ENCODE results near the gene AP2B1.

The AP2B1 gene

DNA sequence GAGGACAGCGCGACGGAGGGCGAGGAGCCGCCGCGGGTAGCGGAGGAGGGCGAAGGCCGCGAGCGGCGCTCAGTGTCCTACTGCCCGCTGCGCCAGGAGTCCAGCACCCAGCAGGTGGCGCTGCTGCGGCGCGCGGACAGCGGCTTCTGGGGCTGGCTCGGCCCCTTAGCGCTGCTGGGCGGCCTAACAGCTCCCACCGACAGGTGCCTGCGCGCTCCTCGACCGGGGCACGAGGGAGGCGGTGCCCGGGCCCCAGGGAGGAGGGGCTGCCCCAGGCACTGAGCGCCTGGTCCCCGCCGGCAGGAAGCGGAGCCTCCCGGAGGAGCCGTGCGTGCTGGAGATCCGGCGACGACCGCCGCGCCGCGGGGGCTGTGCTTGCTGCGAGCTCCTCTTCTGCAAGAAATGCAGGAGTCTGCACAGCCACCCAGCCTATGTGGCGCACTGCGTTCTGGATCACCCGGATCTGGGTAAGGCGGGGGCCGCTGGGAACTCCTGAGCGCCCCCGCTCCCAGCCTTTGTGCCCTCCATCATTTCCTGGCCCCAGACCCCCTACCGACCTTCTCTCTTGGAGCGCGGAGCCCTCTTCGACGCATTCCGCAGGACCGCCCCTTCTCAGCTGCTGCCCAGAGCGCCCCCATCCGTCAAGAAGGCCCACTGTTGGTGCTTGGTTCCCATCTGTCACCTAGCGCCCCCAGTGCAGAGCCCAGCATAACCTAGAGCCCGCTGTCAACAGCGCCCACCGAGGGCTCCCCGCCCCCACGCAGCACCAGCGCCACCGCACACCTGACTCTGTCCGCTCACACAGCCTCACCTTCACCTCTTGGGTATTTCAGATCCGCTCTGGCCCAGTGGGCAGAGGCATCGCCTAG is 177.2 kb downstream of the AP2B1 start (continued):
- TF ChIP-seq ZNF157 (tag by site-specific recombination; IDR thresholded peaks at IDR 0.05), result no peak
- no peak for TF ChIP-seq ZNF48 (tag by site-specific recombination; IDR thresholded peaks at IDR 0.05)
- TF ChIP-seq, protein P1, sequence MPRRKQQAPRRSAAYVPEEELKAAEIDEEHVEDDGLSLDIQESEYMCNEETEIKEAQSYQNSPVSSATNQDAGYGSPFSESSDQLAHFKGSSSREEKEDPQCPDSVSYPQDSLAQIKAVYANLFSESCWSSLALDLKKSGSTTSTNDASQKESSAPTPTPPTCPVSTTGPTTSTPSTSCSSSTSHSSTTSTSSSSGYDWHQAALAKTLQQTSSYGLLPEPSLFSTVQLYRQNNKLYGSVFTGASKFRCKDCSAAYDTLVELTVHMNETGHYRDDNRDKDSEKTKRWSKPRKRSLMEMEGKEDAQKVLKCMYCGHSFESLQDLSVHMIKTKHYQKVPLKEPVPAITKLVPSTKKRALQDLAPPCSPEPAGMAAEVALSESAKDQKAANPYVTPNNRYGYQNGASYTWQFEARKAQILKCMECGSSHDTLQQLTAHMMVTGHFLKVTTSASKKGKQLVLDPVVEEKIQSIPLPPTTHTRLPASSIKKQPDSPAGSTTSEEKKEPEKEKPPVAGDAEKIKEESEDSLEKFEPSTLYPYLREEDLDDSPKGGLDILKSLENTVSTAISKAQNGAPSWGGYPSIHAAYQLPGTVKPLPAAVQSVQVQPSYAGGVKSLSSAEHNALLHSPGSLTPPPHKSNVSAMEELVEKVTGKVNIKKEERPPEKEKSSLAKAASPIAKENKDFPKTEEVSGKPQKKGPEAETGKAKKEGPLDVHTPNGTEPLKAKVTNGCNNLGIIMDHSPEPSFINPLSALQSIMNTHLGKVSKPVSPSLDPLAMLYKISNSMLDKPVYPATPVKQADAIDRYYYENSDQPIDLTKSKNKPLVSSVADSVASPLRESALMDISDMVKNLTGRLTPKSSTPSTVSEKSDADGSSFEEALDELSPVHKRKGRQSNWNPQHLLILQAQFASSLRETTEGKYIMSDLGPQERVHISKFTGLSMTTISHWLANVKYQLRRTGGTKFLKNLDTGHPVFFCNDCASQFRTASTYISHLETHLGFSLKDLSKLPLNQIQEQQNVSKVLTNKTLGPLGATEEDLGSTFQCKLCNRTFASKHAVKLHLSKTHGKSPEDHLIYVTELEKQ (tag by site-specific recombination; IDR thresholded peaks at IDR 0.05; ENCODE audit: borderline replicate concordance), result no peak
- no peak for TF ChIP-seq ZNF311 (tag by site-specific recombination; IDR thresholded peaks at IDR 0.05; ENCODE audit: borderline replicate concordance)
- TF ChIP-seq ZFP3 (tag by site-specific recombination; IDR thresholded peaks at IDR 0.05; ENCODE audit: low read depth), result peak; percentile 95
- TF ChIP-seq, protein P2, sequence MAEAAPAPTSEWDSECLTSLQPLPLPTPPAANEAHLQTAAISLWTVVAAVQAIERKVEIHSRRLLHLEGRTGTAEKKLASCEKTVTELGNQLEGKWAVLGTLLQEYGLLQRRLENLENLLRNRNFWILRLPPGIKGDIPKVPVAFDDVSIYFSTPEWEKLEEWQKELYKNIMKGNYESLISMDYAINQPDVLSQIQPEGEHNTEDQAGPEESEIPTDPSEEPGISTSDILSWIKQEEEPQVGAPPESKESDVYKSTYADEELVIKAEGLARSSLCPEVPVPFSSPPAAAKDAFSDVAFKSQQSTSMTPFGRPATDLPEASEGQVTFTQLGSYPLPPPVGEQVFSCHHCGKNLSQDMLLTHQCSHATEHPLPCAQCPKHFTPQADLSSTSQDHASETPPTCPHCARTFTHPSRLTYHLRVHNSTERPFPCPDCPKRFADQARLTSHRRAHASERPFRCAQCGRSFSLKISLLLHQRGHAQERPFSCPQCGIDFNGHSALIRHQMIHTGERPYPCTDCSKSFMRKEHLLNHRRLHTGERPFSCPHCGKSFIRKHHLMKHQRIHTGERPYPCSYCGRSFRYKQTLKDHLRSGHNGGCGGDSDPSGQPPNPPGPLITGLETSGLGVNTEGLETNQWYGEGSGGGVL (tag by site-specific recombination; IDR thresholded peaks at IDR 0.05), result peak; percentile 85
- no peak for TF ChIP-seq ZNF114 (tag by site-specific recombination; IDR thresholded peaks at IDR 0.05)
- TF ChIP-seq, protein P3, sequence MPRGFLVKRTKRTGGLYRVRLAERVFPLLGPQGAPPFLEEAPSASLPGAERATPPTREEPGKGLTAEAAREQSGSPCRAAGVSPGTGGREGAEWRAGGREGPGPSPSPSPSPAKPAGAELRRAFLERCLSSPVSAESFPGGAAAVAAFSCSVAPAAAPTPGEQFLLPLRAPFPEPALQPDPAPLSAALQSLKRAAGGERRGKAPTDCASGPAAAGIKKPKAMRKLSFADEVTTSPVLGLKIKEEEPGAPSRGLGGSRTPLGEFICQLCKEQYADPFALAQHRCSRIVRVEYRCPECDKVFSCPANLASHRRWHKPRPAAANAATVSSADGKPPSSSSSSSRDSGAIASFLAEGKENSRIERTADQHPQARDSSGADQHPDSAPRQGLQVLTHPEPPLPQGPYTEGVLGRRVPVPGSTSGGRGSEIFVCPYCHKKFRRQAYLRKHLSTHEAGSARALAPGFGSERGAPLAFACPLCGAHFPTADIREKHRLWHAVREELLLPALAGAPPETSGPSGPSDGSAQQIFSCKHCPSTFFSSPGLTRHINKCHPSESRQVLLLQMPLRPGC (tag by site-specific recombination; IDR thresholded peaks at IDR 0.05), result peak; percentile 65
- TF ChIP-seq, protein P4, sequence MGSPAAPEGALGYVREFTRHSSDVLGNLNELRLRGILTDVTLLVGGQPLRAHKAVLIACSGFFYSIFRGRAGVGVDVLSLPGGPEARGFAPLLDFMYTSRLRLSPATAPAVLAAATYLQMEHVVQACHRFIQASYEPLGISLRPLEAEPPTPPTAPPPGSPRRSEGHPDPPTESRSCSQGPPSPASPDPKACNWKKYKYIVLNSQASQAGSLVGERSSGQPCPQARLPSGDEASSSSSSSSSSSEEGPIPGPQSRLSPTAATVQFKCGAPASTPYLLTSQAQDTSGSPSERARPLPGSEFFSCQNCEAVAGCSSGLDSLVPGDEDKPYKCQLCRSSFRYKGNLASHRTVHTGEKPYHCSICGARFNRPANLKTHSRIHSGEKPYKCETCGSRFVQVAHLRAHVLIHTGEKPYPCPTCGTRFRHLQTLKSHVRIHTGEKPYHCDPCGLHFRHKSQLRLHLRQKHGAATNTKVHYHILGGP (tag by site-specific recombination; IDR thresholded peaks at IDR 0.05), result no peak
- 0 out of 2 replicates have a peak, but pooled peaks have one; percentile 27 for TF ChIP-seq ZBTB21 (tag by site-specific recombination; IDR thresholded peaks at IDR 0.05)
- no peak for TF ChIP-seq ZNF174 (tag by site-specific recombination; IDR thresholded peaks at IDR 0.05)
- TF ChIP-seq, protein P5, sequence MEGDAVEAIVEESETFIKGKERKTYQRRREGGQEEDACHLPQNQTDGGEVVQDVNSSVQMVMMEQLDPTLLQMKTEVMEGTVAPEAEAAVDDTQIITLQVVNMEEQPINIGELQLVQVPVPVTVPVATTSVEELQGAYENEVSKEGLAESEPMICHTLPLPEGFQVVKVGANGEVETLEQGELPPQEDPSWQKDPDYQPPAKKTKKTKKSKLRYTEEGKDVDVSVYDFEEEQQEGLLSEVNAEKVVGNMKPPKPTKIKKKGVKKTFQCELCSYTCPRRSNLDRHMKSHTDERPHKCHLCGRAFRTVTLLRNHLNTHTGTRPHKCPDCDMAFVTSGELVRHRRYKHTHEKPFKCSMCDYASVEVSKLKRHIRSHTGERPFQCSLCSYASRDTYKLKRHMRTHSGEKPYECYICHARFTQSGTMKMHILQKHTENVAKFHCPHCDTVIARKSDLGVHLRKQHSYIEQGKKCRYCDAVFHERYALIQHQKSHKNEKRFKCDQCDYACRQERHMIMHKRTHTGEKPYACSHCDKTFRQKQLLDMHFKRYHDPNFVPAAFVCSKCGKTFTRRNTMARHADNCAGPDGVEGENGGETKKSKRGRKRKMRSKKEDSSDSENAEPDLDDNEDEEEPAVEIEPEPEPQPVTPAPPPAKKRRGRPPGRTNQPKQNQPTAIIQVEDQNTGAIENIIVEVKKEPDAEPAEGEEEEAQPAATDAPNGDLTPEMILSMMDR (tag by site-specific recombination; IDR thresholded peaks at IDR 0.05), result peak; percentile 97
- peak; percentile 43; the same call in 1 of the 2 replicates for TF ChIP-seq YY1 (tag by site-specific recombination; IDR thresholded peaks at IDR 0.05)
- TF ChIP-seq, protein P6, sequence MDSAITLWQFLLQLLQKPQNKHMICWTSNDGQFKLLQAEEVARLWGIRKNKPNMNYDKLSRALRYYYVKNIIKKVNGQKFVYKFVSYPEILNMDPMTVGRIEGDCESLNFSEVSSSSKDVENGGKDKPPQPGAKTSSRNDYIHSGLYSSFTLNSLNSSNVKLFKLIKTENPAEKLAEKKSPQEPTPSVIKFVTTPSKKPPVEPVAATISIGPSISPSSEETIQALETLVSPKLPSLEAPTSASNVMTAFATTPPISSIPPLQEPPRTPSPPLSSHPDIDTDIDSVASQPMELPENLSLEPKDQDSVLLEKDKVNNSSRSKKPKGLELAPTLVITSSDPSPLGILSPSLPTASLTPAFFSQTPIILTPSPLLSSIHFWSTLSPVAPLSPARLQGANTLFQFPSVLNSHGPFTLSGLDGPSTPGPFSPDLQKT (IDR thresholded peaks at IDR 0.05; ENCODE audit: borderline replicate concordance, low read depth, low read length), result no peak
- TF ChIP-seq, protein P7, sequence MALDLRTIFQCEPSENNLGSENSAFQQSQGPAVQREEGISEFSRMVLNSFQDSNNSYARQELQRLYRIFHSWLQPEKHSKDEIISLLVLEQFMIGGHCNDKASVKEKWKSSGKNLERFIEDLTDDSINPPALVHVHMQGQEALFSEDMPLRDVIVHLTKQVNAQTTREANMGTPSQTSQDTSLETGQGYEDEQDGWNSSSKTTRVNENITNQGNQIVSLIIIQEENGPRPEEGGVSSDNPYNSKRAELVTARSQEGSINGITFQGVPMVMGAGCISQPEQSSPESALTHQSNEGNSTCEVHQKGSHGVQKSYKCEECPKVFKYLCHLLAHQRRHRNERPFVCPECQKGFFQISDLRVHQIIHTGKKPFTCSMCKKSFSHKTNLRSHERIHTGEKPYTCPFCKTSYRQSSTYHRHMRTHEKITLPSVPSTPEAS (tag by site-specific recombination; IDR thresholded peaks at IDR 0.05), result no peak
- TF ChIP-seq, protein P8, sequence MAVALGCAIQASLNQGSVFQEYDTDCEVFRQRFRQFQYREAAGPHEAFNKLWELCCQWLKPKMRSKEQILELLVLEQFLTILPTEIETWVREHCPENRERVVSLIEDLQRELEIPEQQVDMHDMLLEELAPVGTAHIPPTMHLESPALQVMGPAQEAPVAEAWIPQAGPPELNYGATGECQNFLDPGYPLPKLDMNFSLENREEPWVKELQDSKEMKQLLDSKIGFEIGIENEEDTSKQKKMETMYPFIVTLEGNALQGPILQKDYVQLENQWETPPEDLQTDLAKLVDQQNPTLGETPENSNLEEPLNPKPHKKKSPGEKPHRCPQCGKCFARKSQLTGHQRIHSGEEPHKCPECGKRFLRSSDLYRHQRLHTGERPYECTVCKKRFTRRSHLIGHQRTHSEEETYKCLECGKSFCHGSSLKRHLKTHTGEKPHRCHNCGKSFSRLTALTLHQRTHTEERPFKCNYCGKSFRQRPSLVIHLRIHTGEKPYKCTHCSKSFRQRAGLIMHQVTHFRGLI (tag by site-specific recombination; IDR thresholded peaks at IDR 0.05), result no peak; the same call in 1 of the 2 replicates
- TF ChIP-seq, protein P9, sequence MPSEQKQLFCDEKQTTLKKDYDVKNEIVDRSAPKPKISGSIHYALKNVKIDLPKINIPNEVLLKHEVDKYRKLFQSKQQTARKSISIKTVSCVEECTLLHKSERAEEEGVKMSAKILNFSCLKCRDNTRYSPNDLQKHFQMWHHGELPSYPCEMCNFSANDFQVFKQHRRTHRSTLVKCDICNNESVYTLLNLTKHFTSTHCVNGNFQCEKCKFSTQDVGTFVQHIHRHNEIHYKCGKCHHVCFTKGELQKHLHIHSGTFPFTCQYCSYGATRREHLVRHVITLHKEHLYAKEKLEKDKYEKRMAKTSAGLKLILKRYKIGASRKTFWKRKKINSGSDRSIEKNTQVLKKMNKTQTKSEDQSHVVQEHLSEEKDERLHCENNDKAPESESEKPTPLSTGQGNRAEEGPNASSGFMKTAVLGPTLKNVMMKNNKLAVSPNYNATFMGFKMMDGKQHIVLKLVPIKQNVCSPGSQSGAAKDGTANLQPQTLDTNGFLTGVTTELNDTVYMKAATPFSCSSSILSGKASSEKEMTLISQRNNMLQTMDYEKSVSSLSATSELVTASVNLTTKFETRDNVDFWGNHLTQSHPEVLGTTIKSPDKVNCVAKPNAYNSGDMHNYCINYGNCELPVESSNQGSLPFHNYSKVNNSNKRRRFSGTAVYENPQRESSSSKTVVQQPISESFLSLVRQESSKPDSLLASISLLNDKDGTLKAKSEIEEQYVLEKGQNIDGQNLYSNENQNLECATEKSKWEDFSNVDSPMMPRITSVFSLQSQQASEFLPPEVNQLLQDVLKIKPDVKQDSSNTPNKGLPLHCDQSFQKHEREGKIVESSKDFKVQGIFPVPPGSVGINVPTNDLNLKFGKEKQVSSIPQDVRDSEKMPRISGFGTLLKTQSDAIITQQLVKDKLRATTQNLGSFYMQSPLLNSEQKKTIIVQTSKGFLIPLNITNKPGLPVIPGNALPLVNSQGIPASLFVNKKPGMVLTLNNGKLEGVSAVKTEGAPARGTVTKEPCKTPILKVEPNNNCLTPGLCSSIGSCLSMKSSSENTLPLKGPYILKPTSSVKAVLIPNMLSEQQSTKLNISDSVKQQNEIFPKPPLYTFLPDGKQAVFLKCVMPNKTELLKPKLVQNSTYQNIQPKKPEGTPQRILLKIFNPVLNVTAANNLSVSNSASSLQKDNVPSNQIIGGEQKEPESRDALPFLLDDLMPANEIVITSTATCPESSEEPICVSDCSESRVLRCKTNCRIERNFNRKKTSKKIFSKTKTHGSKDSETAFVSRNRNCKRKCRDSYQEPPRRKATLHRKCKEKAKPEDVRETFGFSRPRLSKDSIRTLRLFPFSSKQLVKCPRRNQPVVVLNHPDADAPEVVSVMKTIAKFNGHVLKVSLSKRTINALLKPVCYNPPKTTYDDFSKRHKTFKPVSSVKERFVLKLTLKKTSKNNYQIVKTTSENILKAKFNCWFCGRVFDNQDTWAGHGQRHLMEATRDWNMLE (tag by site-specific recombination; conservative IDR thresholded peaks at IDR 0.05; ENCODE audit: low read depth), result peak; percentile 13; the same call in 1 of the 2 replicates
